Measurements from ENCODE around the gene CD200.
"Not testable (repeated sequence)": the region's sequence is repeated elsewhere in the genome, so short reads cannot be mapped to it uniquely, and the experiment has no call there.

Gene CD200

GRCh38 chr3:112390783-112391641 is 58.1 kb downstream of the CD200 start:
- DNase-seq (ENCODE audit: low read depth), result no peak

DNA sequence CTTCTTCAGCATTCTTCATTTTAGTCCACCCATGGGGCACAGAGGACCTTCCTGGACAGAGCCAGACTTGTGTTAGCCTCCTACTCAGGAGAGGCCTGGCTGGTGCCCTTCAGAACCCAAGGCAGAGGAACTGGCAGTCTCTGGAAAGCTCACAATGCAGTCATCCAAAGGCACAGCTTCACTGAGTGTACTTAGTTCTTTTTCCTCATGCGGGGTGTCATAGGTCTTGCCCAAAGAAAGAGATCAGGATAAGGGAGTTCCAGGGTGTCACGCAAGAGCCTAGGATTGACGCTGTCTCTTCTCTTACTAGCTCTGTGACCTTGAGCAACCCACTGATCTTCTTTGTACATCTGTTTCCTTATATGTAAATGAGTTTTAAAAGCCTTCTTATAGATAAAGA is 58.7 kb downstream of the CD200 start:
- no peak for DNase-seq (ENCODE audit: low read depth)

- DNase-seq (ENCODE audit: low read depth), result no peak
Measured at GRCh38 chr3:112392393-112393359, 59.7 kb downstream of the CD200 start.

DNA sequence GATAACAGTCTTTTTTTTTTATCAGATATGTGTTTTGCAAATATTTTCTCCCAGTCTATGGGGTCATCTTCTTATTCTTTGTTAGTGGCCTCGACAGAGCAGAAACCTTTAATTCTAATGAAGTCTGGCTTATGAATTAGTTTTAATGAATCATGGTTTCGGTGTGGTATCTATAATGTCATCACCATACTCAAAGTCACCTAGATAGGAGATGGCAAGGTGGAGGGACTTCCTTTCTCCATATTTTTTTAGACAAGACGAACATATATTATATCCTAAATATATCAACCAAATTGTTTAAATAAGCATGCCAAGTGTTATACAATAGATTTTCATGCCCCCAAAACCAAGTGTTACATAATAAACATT is 60.4 kb downstream of the CD200 start:
- no peak for DNase-seq (ENCODE audit: low read depth)

GRCh38 chr3:112394003-112394640 is 61.2 kb downstream of the CD200 start:
- no peak for DNase-seq (ENCODE audit: low read depth)

- no peak for DNase-seq (ENCODE audit: low read depth)
Measured at GRCh38 chr3:112395181-112395895, 62.4 kb downstream of the CD200 start.

DNA sequence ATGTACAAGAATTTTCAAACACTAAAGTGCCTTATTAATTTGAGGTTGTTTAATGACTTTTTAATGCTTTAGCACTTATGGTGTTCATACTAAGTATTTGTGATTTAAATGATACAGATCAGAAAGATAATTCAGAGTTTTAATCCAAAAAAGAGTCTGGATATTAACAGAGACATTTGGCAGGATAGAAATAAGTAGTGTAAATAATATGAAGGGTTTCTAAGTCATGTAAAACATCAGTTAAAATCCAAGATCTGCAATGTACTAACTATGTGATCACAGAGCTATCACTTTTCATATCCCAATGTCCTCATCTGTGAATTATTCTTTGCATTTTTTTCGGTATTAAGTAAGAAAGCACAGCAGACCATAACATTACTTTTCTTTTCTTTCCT is 62.9 kb downstream of the CD200 start:
- DNase-seq (ENCODE audit: low read depth), result no peak

DNA sequence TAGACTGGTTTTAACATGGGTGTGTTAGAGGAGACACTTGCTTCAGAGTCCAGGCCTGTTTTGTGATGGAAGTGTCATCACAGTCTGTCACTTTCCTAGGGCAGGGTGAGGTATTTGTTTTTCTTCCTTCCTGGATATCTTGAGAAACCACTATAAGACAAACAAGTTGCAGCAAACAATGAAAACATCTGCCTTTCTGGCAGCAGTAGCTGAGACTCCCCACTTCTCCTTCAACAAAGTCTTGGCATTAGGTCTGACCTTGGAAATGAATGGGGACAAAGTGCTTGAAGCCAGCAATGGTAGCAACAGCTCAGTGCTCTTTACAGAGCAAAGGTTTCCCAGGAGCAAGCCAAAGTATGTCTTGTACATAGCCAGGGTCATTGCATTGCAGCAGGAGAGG is 64.6 kb downstream of the CD200 start:
- DNase-seq (ENCODE audit: low read depth), result no peak

DNA sequence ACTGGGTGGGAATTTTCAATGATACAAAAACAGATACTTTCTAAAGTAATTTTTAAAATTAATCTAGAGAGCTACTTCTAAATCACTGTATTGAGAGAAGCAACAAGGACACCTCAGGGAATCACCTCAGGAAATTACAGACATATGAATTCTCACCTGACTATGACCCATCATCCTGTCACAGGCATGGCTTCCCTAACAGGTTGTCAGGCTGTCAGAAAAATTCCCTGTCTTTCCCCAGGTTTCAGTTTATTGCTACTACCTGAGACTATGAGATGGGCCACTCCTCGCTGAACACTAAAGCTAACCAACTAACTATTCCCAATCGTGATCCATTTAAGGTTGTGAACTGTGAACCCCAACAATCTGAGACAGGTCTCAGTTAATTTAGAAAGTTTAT is 66.1 kb downstream of the CD200 start:
- DNase-seq (ENCODE audit: low read depth), result no peak

- DNase-seq (ENCODE audit: low read depth), result not testable (repeated sequence)
Measured at GRCh38 chr3:112399554-112399953, 66.6 kb downstream of the CD200 start.

DNA sequence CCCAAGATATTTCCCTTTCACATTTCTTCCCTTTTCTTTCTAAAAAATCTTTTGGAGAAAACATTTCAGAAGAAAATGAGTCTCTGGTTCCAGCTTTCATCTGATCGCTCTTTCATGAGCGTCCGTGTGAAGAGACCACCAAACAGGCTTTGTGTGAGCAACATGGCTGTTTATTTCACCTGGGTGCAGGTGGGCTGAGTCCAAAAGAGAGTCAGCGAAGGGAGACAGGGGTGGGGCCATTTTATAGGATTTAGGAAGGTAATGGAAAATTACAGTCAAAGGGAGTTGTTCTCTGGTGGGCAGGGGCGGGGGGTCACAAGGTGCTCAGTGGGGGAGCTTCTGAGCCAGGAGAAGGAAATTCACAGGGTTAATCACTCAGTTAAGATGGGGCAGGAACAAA is 67.4 kb downstream of the CD200 start:
- DNase-seq (ENCODE audit: low read depth), result not testable (repeated sequence)

DNA sequence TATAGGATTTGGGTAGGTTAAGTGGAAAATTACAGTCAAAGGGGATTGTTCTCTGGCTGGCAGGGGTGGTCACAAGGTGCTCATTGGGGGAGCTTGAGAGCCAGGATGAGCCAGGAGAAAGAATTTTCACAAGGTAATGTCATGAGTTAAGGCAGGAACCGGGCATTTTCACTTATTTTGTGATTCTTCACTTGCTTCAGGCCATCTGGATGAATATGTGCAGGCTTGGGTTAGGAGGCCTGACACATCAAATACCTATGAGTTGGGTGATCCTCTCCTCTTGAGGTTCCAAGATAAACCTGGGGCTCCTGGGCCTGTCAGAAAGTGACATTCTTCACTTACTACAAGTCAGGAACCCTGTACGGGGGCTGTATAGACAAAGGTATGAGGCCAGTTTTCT is 68.7 kb downstream of the CD200 start:
- no peak for DNase-seq (ENCODE audit: low read depth)

GRCh38 chr3:112403103-112403502 is 70.1 kb downstream of the CD200 start:
- DNase-seq (ENCODE audit: low read depth), result no peak

DNA sequence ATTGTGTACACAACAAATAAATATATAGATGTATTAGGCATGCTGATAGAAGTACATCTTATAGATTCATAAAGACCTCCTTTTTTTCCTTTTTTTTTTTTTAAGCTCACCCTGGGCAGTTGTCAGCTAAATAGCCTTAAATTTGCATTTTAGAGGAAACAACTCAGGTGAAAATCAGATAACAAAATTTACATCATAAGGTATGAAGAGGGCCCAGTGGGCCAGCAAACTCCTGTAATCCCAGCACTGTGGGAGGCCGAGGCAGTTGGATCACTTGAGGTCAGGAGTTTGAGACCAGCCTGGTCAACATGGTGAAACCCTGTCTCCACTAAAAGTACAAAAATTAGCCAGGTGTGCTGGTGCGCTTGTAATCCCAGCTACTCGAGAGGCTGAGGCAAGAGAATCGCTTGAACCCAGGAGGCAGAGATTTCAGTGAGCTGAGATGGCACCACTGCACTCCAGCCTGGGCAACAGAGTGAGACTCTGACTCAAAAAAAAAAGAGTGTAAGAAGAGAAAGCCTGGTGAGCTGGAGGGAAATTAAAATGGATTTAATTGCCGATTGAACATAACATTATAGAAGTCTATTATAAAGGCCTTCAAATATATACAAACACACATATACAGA is 72.1 kb downstream of the CD200 start:
- DNase-seq (ENCODE audit: low read depth), result not testable (repeated sequence)

DNA sequence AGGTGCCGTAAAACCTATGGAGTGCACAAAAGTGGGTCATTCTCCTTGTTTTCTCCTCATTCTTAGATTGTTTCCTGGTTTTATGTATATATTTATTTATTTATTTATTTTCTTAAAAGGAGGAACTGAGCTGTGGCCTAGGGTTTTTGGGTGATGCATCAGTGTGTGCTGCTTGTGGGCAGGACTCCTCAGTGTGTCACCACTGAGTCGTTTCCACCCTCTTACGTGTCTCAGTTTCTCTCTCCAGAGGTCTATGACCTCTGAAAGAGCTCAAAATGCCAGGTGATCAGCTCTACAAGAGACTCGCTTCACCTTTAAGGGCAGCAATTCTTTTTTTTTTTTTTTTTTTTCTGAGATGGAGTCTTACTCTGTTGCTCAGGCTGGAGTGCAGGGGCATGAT is 72.9 kb downstream of the CD200 start:
- no peak for DNase-seq (ENCODE audit: low read depth)

DNA sequence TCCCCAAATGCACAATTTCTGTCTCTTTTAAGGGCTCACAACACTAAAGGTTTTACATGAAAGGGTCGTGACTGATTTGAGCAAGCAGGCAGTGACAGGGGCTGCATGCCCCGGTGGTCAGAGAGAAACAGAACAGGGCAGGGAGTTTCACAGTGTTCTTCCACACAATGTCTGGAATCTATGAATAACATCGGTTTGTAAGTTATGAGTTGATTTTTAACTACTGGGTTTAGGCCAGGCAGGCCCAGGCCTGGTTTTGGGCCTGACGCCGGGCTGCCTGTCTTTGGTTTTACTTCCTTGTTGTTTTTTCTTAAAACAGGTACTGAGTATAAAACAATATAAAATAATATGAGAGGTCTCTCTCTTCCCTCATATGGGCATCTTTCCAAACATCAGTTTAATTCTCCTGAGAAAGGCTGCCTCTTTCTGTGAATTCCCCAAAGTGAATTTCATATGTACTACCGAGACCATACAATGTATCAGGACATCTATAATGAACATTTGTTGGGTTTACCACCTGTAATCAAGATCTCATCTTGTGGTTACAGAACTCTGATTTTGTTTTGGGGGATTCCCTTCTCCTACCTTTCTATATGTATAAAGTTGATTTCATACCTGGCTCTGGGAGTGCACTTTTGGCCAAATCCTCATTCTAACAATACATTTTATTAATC is 74.4 kb downstream of the CD200 start:
- no peak for DNase-seq (ENCODE audit: low read depth)

- DNase-seq (ENCODE audit: low read depth), result no peak
Measured at GRCh38 chr3:112407888-112408702, 75.1 kb downstream of the CD200 start.

DNA sequence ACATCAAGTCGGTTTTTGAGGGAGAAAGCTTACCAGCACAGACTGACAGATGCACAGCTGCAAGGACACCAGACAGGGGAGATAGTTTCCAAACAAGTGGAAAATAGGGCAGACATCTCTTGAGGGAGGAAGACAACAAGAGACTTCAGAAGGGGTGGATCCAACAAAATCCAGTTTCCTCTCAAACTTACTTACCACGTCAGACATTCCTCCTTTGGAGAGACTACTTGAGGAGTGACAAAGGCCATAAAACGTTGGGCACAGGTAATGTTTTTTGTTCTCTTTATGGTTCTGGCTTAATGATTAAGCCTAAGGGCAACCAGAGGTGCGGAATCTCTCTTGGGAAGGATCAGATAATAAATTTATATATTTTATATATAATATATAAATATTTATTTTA is 76.1 kb downstream of the CD200 start:
- no peak for DNase-seq (ENCODE audit: low read depth)

DNA sequence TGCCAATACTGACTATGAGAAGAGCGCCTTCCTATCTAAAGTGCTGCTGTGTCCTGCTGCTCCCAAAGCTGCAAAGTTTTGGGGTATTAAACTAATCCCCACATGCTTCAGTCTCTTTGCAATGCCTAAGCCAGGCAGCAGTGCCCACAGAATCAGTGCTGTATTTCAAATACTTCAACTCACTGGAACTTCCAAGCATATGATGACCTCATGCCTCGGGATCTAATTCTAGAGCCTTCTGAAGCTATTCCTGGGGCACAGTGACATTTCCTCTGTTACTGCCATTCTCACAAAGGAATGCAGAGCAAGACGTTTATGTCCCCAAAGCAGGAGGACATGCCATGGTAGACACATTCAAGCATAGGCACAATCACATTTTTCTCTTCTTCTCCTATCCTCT is 78.5 kb downstream of the CD200 start:
- no peak for DNase-seq (ENCODE audit: low read depth)

Measured in activated T-cell treated with anti-CD3 and anti-CD28 coated beads for 1 hour (primary cell).